Erythroblast (primary cell): ENCODE data around the gene UBA3.

Experiments
- DNase-seq, 2 experiments: peaks; one replicate each; lab custom pipeline; 2025; lab: John Stamatoyannopoulos, UW
- GATA1 ChIP-seq: IDR thresholded peaks from 2 replicates; pipeline ENCODE4 v1.6.1; 2011; ENCODE audit warnings: low read depth, mild to moderate bottlenecking, control low read depth, low read length, moderate library complexity
- POLR2A ChIP-seq: IDR thresholded peaks from 2 replicates; pipeline ENCODE4 v1.6.1; 2011; ENCODE audit warnings: mild to moderate bottlenecking, low read length

The UBA3 gene

GRCh38 chr3:69065318-69065964 is 14.7 kb downstream of the UBA3 start:
- no peak for DNase-seq
- TF ChIP-seq POLR2A (no peak), GATA1 (no peak)

- no peak for DNase-seq
- TF ChIP-seq POLR2A (no peak), GATA1 (no peak)
Measured at GRCh38 chr3:69063636-69064035, 16.5 kb downstream of the UBA3 start.

- no peak for DNase-seq
- TF ChIP-seq GATA1 (no peak), POLR2A (no peak)
Measured at GRCh38 chr3:69059688-69060087, 20.5 kb downstream of the UBA3 start.

- no peak for DNase-seq
- TF ChIP-seq GATA1: no peak
- TF ChIP-seq POLR2A: no peak
Measured at GRCh38 chr3:69058947-69059224, 21.3 kb downstream of the UBA3 start.

GRCh38 chr3:69058180-69058946 is 21.8 kb downstream of the UBA3 start:
- no peak for DNase-seq
- TF ChIP-seq POLR2A (no peak), GATA1 (no peak)

- no peak for DNase-seq
- TF ChIP-seq POLR2A: peak; percentile 75
- no peak for TF ChIP-seq GATA1
Measured at GRCh38 chr3:69052472-69052898, 27.7 kb downstream of the UBA3 start.

- TF ChIP-seq GATA1: no peak
- peak; percentile 93 for TF ChIP-seq POLR2A
- no peak for DNase-seq
Measured at GRCh38 chr3:69051756-69052471, 28.3 kb downstream of the UBA3 start, which contains the start of gene TMF1. TSS of gene TMF1 (minus strand) at chr3:69052333. CDS start at chr3:69052086, 247 bp downstream.

- no peak for DNase-seq
- no peak for TF ChIP-seq GATA1
- no peak for TF ChIP-seq POLR2A
Measured at GRCh38 chr3:69048990-69049389, 31.2 kb downstream of the UBA3 start.

GRCh38 chr3:69044608-69045007 is 35.6 kb downstream of the UBA3 start:
- no peak for DNase-seq
- TF ChIP-seq GATA1 (no peak), POLR2A (no peak)

- no peak for DNase-seq
- no peak for TF ChIP-seq GATA1
- no peak for TF ChIP-seq POLR2A
Measured at GRCh38 chr3:69033470-69033869, 46.7 kb downstream of the UBA3 start.

GRCh38 chr3:69032737-69033136 is 47.4 kb downstream of the UBA3 start:
- TF ChIP-seq GATA1: no peak
- TF ChIP-seq POLR2A: no peak
- DNase-seq: no peak

- TF ChIP-seq POLR2A (no peak), GATA1 (no peak)
- DNase-seq: no peak
Measured at GRCh38 chr3:69032142-69032541, 48.0 kb downstream of the UBA3 start.

GRCh38 chr3:69031635-69032034 is 48.5 kb downstream of the UBA3 start:
- TF ChIP-seq POLR2A (no peak), GATA1 (no peak)
- DNase-seq: no peak

GRCh38 chr3:69020857-69021256 is 59.3 kb downstream of the UBA3 start:
- no peak for DNase-seq
- TF ChIP-seq POLR2A (no peak), GATA1 (no peak)
